ENCODE data around the gene PNRC1. TPM values are rescaled to one million over a fixed set of nuclear protein-coding genes. Genes with fewer than 3 reads are reported as not detected.

Gene PNRC1
- total RNA-seq, 1 donor from 2014 or later, result 93.2 TPM

- Mint-ChIP-seq H3K4me3 (ENCODE audit: unreplicated experiment) (no peak overlapping the region), H3K36me3 (ENCODE audit: low read depth, unreplicated experiment) (no peaks in the 10 kb centered on the region), H3K4me1 (ENCODE audit: low read depth, unreplicated experiment) (no peaks in the 10 kb centered on the region), H3K27ac (ENCODE audit: unreplicated experiment) (no peak overlapping the region), H3K9me3 (ENCODE audit: unreplicated experiment) (no peaks in the 10 kb centered on the region), H3K27me3 (ENCODE audit: low read depth, unreplicated experiment) (no peaks in the 10 kb centered on the region)
- Histone ChIP-seq H3K4me2 (ENCODE audit: low read length) (no peak overlapping the region), H3K9me3 (ENCODE audit: insufficient read depth, low read depth, low read length) (no peaks in the 10 kb centered on the region), H2AFZ (ENCODE audit: low read depth, low read length) (no peak overlapping the region), H3K4me1 (ENCODE audit: insufficient read depth, low read length) (no peaks in the 10 kb centered on the region), H3K9ac (ENCODE audit: low read length) (no peak overlapping the region), H3K36me3 (ENCODE audit: insufficient read depth, low read length) (no peaks in the 10 kb centered on the region), H3K27ac (ENCODE audit: low read depth, low read length) (no peak overlapping the region), H3K4me3 (ENCODE audit: insufficient read depth, low read depth, low read length) (no peak overlapping the region), H3K79me2 (ENCODE audit: insufficient read depth, low read length) (no peaks in the 10 kb centered on the region), H4K20me1 (ENCODE audit: insufficient read depth, low read length) (no peaks in the 10 kb centered on the region), H3K27me3 (ENCODE audit: insufficient read depth, low read length) (no peaks in the 10 kb centered on the region)
- TF ChIP-seq CTCF (IDR thresholded peaks at IDR 0.05; ENCODE audit: insufficient read depth, low read depth, low read length), result no peak
- no peak for TF ChIP-seq EZH2 (IDR thresholded peaks at IDR 0.05; ENCODE audit: insufficient read depth, low read length)
- DNase-seq (ENCODE audit: low read depth) (no peak), FAIRE-seq (no peak)
Observed at GRCh38 chr6:89050697-89051096, 29.9 kb upstream of the PNRC1 start.

- DNase-seq (ENCODE audit: low read depth), result no peak
- Histone ChIP-seq H3K36me3 (ENCODE audit: insufficient read depth, low read length) (no peaks in the 10 kb centered on the region), H3K27me3 (ENCODE audit: insufficient read depth, low read length) (no peaks in the 10 kb centered on the region), H3K9ac (ENCODE audit: low read length) (no peak overlapping the region), H4K20me1 (ENCODE audit: insufficient read depth, low read length) (no peaks in the 10 kb centered on the region), H3K4me2 (ENCODE audit: low read length) (no peak overlapping the region), H3K4me1 (ENCODE audit: insufficient read depth, low read length) (no peaks in the 10 kb centered on the region), H3K79me2 (ENCODE audit: insufficient read depth, low read length) (no peaks in the 10 kb centered on the region), H3K27ac (ENCODE audit: low read depth, low read length) (no peak overlapping the region), H3K4me3 (ENCODE audit: insufficient read depth, low read depth, low read length) (no peak overlapping the region), H2AFZ (ENCODE audit: low read depth, low read length) (no peak overlapping the region), H3K9me3 (ENCODE audit: insufficient read depth, low read depth, low read length) (no peaks in the 10 kb centered on the region)
- no peak for FAIRE-seq
- Mint-ChIP-seq H3K36me3 (ENCODE audit: low read depth, unreplicated experiment) (no peaks in the 10 kb centered on the region), H3K27me3 (ENCODE audit: low read depth, unreplicated experiment) (no peaks in the 10 kb centered on the region), H3K4me3 (ENCODE audit: unreplicated experiment) (no peak overlapping the region), H3K9me3 (ENCODE audit: unreplicated experiment) (no peaks in the 10 kb centered on the region), H3K27ac (ENCODE audit: unreplicated experiment) (no peak overlapping the region), H3K4me1 (ENCODE audit: low read depth, unreplicated experiment) (no peaks in the 10 kb centered on the region)
- TF ChIP-seq CTCF (IDR thresholded peaks at IDR 0.05; ENCODE audit: insufficient read depth, low read depth, low read length), result no peak
- no peak for TF ChIP-seq EZH2 (IDR thresholded peaks at IDR 0.05; ENCODE audit: insufficient read depth, low read length)
Observed at GRCh38 chr6:89051676-89052075, 28.9 kb upstream of the PNRC1 start.

- H3K79me2 ChIP-seq (ENCODE audit: insufficient read depth, low read length), result no peaks in the 10 kb centered on the region
- no peaks in the 10 kb centered on the region for H3K36me3 ChIP-seq (ENCODE audit: insufficient read depth, low read length)
- H3K9me3 ChIP-seq (ENCODE audit: insufficient read depth, low read depth, low read length), result no peaks in the 10 kb centered on the region
- no peaks in the 10 kb centered on the region for H3K4me1 ChIP-seq (ENCODE audit: insufficient read depth, low read length)
- H3K4me1 Mint-ChIP-seq (ENCODE audit: low read depth, unreplicated experiment), result peaks cover 5% of the 10 kb centered on the region
- no peak overlapping the region for H2AFZ ChIP-seq (ENCODE audit: low read depth, low read length)
- H3K9me3 Mint-ChIP-seq (ENCODE audit: unreplicated experiment), result no peaks in the 10 kb centered on the region
- no peak overlapping the region for H3K27ac ChIP-seq (ENCODE audit: low read depth, low read length)
- no peak overlapping the region for H3K27ac Mint-ChIP-seq (ENCODE audit: unreplicated experiment)
- H3K27me3 ChIP-seq (ENCODE audit: insufficient read depth, low read length), result no peaks in the 10 kb centered on the region
- H3K4me2 ChIP-seq (ENCODE audit: low read length), result no peak overlapping the region
- H3K27me3 Mint-ChIP-seq (ENCODE audit: low read depth, unreplicated experiment), result no peaks in the 10 kb centered on the region
- FAIRE-seq (peak; percentile 34), DNase-seq (ENCODE audit: low read depth) (no peak)
- no peak overlapping the region for H3K9ac ChIP-seq (ENCODE audit: low read length)
- no peaks in the 10 kb centered on the region for H3K36me3 Mint-ChIP-seq (ENCODE audit: low read depth, unreplicated experiment)
- H3K4me3 Mint-ChIP-seq (ENCODE audit: unreplicated experiment), result no peak overlapping the region
- H4K20me1 ChIP-seq (ENCODE audit: insufficient read depth, low read length), result no peaks in the 10 kb centered on the region
- TF ChIP-seq EZH2 (IDR thresholded peaks at IDR 0.05; ENCODE audit: insufficient read depth, low read length), result no peak
- no peak for TF ChIP-seq CTCF (IDR thresholded peaks at IDR 0.05; ENCODE audit: insufficient read depth, low read depth, low read length)
- H3K4me3 ChIP-seq (ENCODE audit: insufficient read depth, low read depth, low read length), result no peak overlapping the region
Observed at GRCh38 chr6:89054208-89054607, 26.3 kb upstream of the PNRC1 start.

Measured in astrocyte (in vitro differentiated cells and primary cell).